Panc1 (cell line): ENCODE measurements around the gene C16orf90. TPM values are rescaled to one million over a fixed set of nuclear protein-coding genes. Genes with fewer than 3 reads are reported as not detected.

Experiments used
- ATAC-seq: fragments of 200-7000 bp; cut with Tn5 transposase; 2 replicates; pipeline ENCODE4 v1.9.1; 2020; ENCODE audit warnings: mild to moderate bottlenecking, moderate library complexity
- BruUV-seq: library from RNA; stranded (reverse); fragments of 400-500 nt; replicated peaks from 2 replicates; lab custom pipeline; 2021; lab: Mats Ljungman, UMichigan
- CTCF ChIA-PET: fragments of 300-600 bp; sonication (Branson Sonifier 250); formaldehyde crosslinking; loops from one replicate; lab custom pipeline; 2022; ENCODE audit warnings: antibody characterized with exemption; lab: Charles Lee
- POLR2A ChIA-PET: fragments of 300-600 bp; sonication (Branson Sonifier 250); formaldehyde crosslinking; loops from one replicate; lab custom pipeline; 2022; ENCODE audit warnings: antibody characterized with exemption; lab: Charles Lee
- DNase-seq: peaks from one replicate; pipeline ENCODE4 v3.0.0-alpha.2; 2010; ENCODE audit warnings: low read depth, low spot score
- H3K27ac ChIP-seq: 2 replicates; pipeline ENCODE4 v1.5.1; 2011; ENCODE audit warnings: mild to moderate bottlenecking, low read length, inconsistent platforms
- H3K27me3 ChIP-seq: fragments of 200-500 bp; sonication (Bioruptor generic); 2 replicates; pipeline ENCODE4 v1.6.0; 2014; ENCODE audit warnings: low read length, inconsistent platforms; ENCODE audit not compliant: control insufficient read depth, insufficient read depth
- H3K36me3 ChIP-seq: fragments of 200-500 bp; sonication (Bioruptor generic); 2 replicates; pipeline ENCODE4 v1.5.1; 2014; ENCODE audit warnings: inconsistent platforms, mild to moderate bottlenecking, low read length, moderate library complexity; ENCODE audit not compliant: control insufficient read depth, insufficient read depth
- H3K4me1 ChIP-seq: 2 replicates; pipeline ENCODE4 v1.5.1; 2011; ENCODE audit warnings: inconsistent platforms, mild to moderate bottlenecking, low read length, moderate library complexity; ENCODE audit not compliant: control insufficient read depth, insufficient read depth
- H3K4me3 ChIP-seq, 2 experiments: 2 replicates each; pipeline ENCODE4 v1.5.1; 2011 to 2012; ENCODE audit warnings: low read depth in 2 of 2, low read length in 2 of 2, mild to moderate bottlenecking in 2 of 2, inconsistent platforms in 1 of 2, moderate library complexity in 1 of 2
- H3K9me3 ChIP-seq: fragments of 200-500 bp; sonication (Bioruptor generic); 2 replicates; pipeline ENCODE4 v1.5.1; 2014; ENCODE audit warnings: low read depth, mild to moderate bottlenecking, inconsistent platforms, low read length, moderate library complexity; ENCODE audit not compliant: control insufficient read depth, insufficient read depth
- CTCF ChIP-seq: fragments of 450-650 bp; IDR thresholded peaks from 2 replicates; pipeline ENCODE4 v1.5.1; 2017; ENCODE audit warnings: mild to moderate bottlenecking
- POLR2AphosphoS5 ChIP-seq: IDR thresholded peaks from 2 replicates; pipeline ENCODE4 v1.6.1; 2012; ENCODE audit warnings: mild to moderate bottlenecking, low read depth, low read length, moderate library complexity
- REST ChIP-seq, 2 experiments: IDR thresholded peaks; 2 replicates each; pipeline ENCODE4 v1.6.1; 2011 to 2012; ENCODE audit warnings: low read depth in 2 of 2, control low read depth in 1 of 2, low read length in 1 of 2, mild to moderate bottlenecking in 1 of 2, moderate library complexity in 1 of 2; ENCODE audit not compliant: insufficient read depth in 1 of 2
- SIN3A ChIP-seq: IDR thresholded peaks from 2 replicates; pipeline ENCODE4 v1.6.1; 2012; ENCODE audit warnings: low read depth, mild to moderate bottlenecking, low read length, moderate library complexity, borderline replicate concordance; ENCODE audit not compliant: insufficient read depth
- TCF7L2 ChIP-seq: IDR thresholded peaks from 2 replicates; pipeline ENCODE4 v1.6.1; 2011; ENCODE audit warnings: mild to moderate bottlenecking, low read depth, low read length, inconsistent platforms
- in situ Hi-C: cut with HindIII; loops from 2 replicates; pipeline ENCODE4 v1.10.0; 2016; ENCODE audit warnings: low sequenced_read_pairs, low pct_unique_long_range_greater_than_20kb
- intact Hi-C: fragments of 100-400 bp; cut with micrococcal nuclease; formaldehyde crosslinking; loops from one replicate; pipeline ENCODE4 v1.10.0; 2022; ENCODE audit not compliant: unreplicated experiment
- total RNA-seq: library from RNA; stranded (reverse); gene quantifications from one replicate; pipeline ENCODE4 v1.2.1, GENCODE V29; 2021; ENCODE audit not compliant: unreplicated experiment

The C16orf90 gene
- total RNA-seq, 1 experiment from 2014 or later = not detected

GRCh38 chr16:3518986-3519348 is 23.7 kb upstream of the C16orf90 start:
- Histone ChIP-seq H3K27me3 (no peaks in the 10 kb centered on the region), H3K36me3 (peaks cover 4% of the 10 kb centered on the region), H3K4me3 (no peak overlapping the region), H3K4me1 (no peaks in the 10 kb centered on the region), H3K27ac (no peak overlapping the region), H3K9me3 (no peaks in the 10 kb centered on the region)
- in situ Hi-C loops (no loop called here), intact Hi-C loops (no loop called here)
- CTCF ChIA-PET = no interaction called here
- ATAC-seq = no peak
- POLR2A ChIA-PET = interaction anchor here (0.6 kb wide), 1 partner anchor 118 kb away, joined by 3 read pairs; the partner anchor contains the start of genes ZNF174 and ZSCAN32
- no TSS peak for BruUV-seq
- TF ChIP-seq REST (IDR thresholded peaks at IDR 0.05; ENCODE audit: insufficient read depth in 1 of 2, low read depth in 2 of 2, low read length in 1 of 2) = no peak
- no peak for TF ChIP-seq SIN3A
- no peak for TF ChIP-seq POLR2AphosphoS5
- TF ChIP-seq TCF7L2 = no peak
- no peak for TF ChIP-seq CTCF
- no peak for DNase-seq

- POLR2A ChIA-PET = no interaction called here
- Histone ChIP-seq H3K9me3 (no peaks in the 10 kb centered on the region), H3K4me1 (no peaks in the 10 kb centered on the region), H3K36me3 (peaks cover 4% of the 10 kb centered on the region), H3K27me3 (no peaks in the 10 kb centered on the region), H3K27ac (no peak overlapping the region), H3K4me3 (no peak overlapping the region)
- intact Hi-C loops = no loop called here
- CTCF ChIA-PET = no interaction called here
- in situ Hi-C loops = no loop called here
- BruUV-seq = no TSS peak
- TF ChIP-seq TCF7L2 = no peak
- TF ChIP-seq SIN3A = no peak
- TF ChIP-seq CTCF = no peak
- no peak for TF ChIP-seq REST (IDR thresholded peaks at IDR 0.05; ENCODE audit: insufficient read depth in 1 of 2, low read depth in 2 of 2, low read length in 1 of 2)
- no peak for TF ChIP-seq POLR2AphosphoS5
- ATAC-seq = no peak
- no peak for DNase-seq
Measured at GRCh38 chr16:3518292-3518985, 23.1 kb upstream of the C16orf90 start.
